ENCODE results near the gene OSTF1. TPM values are rescaled to one million over a fixed set of nuclear protein-coding genes. Genes with fewer than 3 reads are reported as not detected.

OSTF1 gene
- total RNA-seq, 2 donors from 2014 or later = 24.5 to 35.8 TPM

DNA sequence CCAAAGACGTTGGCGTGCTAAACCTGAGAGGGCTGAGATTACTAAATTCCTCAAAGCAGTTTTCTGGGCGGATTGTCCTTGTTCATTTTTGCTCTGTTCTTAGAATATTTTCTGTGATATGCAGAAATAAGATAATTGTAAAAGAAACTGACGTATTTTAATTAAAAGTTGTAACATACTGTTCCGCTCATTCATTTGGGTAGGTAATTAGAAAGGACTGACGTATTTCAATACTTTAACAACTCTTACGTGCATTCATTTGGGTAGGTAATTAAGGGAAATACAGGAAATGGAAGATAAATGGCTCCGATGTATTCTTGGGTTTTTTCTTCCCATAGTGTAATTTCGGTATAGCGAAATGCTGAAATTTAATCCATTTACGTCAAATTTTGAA is 1.1 kb downstream of the OSTF1 start:
- H3K9me3 ChIP-seq = no peaks in the 10 kb centered on the region
- no peaks in the 10 kb centered on the region for H3K4me1 ChIP-seq (replicated peaks)
- TF ChIP-seq POLR2AphosphoS5 (IDR thresholded peaks at IDR 0.05) (no peak), POLR2A (IDR thresholded peaks at IDR 0.05) (no peak), CTCF (IDR thresholded peaks at IDR 0.05) (no peak)
- H3K4me3 ChIP-seq = peak overlapping the region; percentile 77 to 82
- H3K27ac ChIP-seq = peak overlapping the region; percentile 97 to 99
- no peaks in the 10 kb centered on the region for H3K27me3 ChIP-seq (replicated peaks; ENCODE audit: insufficient read depth)
- no peak for DNase-seq (ENCODE audit: low spot score)
- 11% methylated on average over 11 of the region's 11 CpGs for WGBS
- intact Hi-C loops (cut with DNase I) = loop anchor here (2.0 kb wide), 1 partner anchor 137 kb away; the partner anchor contains the start of gene C9orf40
- no peaks in the 10 kb centered on the region for H3K36me3 ChIP-seq

- Histone ChIP-seq H3K27ac (no peak overlapping the region), H3K9me3 (no peaks in the 10 kb centered on the region), H3K27me3 (replicated peaks; ENCODE audit: insufficient read depth) (no peaks in the 10 kb centered on the region), H3K4me3 (no peak overlapping the region), H3K4me1 (replicated peaks) (no peaks in the 10 kb centered on the region), H3K36me3 (no peaks in the 10 kb centered on the region)
- no peak for DNase-seq (ENCODE audit: low spot score)
- TF ChIP-seq POLR2AphosphoS5 (IDR thresholded peaks at IDR 0.05) = no peak
- TF ChIP-seq POLR2A (IDR thresholded peaks at IDR 0.05) = no peak
- no peak for TF ChIP-seq CTCF (IDR thresholded peaks at IDR 0.05)
- intact Hi-C loops (cut with DNase I) = no loop called here
- WGBS = 90% methylated on average over 4 of the region's 4 CpGs
Observed at GRCh38 chr9:75090579-75090978, 2.3 kb downstream of the OSTF1 start.

DNA sequence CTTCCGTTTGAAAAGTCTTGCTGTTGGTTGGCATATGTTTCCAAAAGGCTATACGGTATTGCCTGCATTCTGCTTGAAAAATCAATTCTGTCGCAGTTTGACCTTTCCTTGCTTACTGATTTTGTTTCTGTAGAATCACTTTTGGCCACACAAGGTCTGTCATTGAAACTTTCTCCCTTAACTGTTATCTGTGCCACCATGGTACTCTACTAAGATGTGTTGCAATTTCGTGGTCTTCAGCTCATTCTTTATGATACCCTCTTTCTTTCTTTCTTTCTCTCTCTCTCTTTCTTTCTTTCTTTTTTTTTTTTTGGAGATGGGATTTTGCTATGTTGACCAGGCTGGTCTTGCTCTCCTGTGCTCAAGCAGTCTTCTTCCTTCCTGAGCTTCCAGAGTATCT is 4.5 kb downstream of the OSTF1 start:
- intact Hi-C loops (cut with DNase I) = no loop called here
- WGBS = 85% methylated on average over 4 of the region's 4 CpGs
- no peaks in the 10 kb centered on the region for H3K4me1 ChIP-seq (replicated peaks)
- no peaks in the 10 kb centered on the region for H3K27me3 ChIP-seq (replicated peaks; ENCODE audit: insufficient read depth)
- H3K27ac ChIP-seq = no peak overlapping the region
- TF ChIP-seq POLR2A (IDR thresholded peaks at IDR 0.05) (no peak), POLR2AphosphoS5 (IDR thresholded peaks at IDR 0.05) (no peak), CTCF (IDR thresholded peaks at IDR 0.05) (no peak)
- H3K9me3 ChIP-seq = no peaks in the 10 kb centered on the region
- DNase-seq (ENCODE audit: low spot score) = no peak
- H3K36me3 ChIP-seq = no peaks in the 10 kb centered on the region
- no peak overlapping the region for H3K4me3 ChIP-seq

GRCh38 chr9:75096796-75097195 is 8.5 kb downstream of the OSTF1 start:
- intact Hi-C loops (cut with DNase I) = no loop called here
- WGBS = 51% methylated on average over 4 of the region's 4 CpGs
- Histone ChIP-seq H3K27ac (no peak overlapping the region), H3K27me3 (replicated peaks; ENCODE audit: insufficient read depth) (no peaks in the 10 kb centered on the region), H3K4me1 (replicated peaks) (no peaks in the 10 kb centered on the region), H3K36me3 (no peaks in the 10 kb centered on the region), H3K4me3 (no peak overlapping the region), H3K9me3 (no peaks in the 10 kb centered on the region)
- no peak for DNase-seq (ENCODE audit: low spot score)
- no peak for TF ChIP-seq POLR2A (IDR thresholded peaks at IDR 0.05)
- no peak for TF ChIP-seq CTCF (IDR thresholded peaks at IDR 0.05)
- TF ChIP-seq POLR2AphosphoS5 (IDR thresholded peaks at IDR 0.05) = no peak

DNA sequence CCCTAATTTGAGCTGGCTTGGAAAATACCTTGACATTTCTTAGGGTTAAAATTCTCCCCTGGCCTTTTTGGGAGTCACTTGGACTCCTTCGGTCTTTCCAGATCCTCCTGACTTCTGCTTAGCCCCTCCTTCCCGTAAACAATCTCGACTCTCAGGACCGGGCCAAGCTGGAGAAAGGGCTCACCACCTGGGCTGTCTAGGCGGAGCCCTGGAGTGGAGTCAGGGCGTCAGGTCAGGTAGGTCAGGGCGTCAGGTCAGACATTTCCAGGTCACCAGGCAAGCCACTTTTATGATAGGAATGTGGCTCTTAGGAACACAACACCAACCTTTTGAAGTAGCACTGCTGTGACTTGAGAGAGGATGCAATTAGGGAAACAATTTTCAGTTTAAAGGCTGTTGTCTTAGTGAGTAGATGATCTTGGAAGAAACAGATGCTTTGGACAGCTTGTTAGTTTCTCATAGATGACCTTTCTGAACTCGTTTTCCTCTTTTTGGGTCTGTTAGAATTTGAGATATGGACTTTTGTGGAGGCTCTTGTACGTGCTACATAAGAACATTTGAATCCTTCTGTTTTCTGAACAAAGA is 12.8 kb downstream of the OSTF1 start:
- WGBS = 66% methylated on average over 9 of the region's 9 CpGs
- H3K36me3 ChIP-seq = no peaks in the 10 kb centered on the region
- intact Hi-C loops (cut with DNase I) = no loop called here

More for the DNA sequence above, 12.8 kb downstream of the OSTF1 start:
- no peak overlapping the region for H3K4me3 ChIP-seq
- no peaks in the 10 kb centered on the region for H3K27me3 ChIP-seq (replicated peaks; ENCODE audit: insufficient read depth)
- no peak overlapping the region for H3K27ac ChIP-seq
- no peaks in the 10 kb centered on the region for H3K9me3 ChIP-seq
- no peaks in the 10 kb centered on the region for H3K4me1 ChIP-seq (replicated peaks)
- TF ChIP-seq POLR2A (IDR thresholded peaks at IDR 0.05) (no peak), POLR2AphosphoS5 (IDR thresholded peaks at IDR 0.05) (no peak), CTCF (IDR thresholded peaks at IDR 0.05) (no peak)
- DNase-seq (ENCODE audit: low spot score) = no peak

Data from prostate gland (tissue), 2 donors.